GM12878 (cell line): ENCODE results near the gene CCDC74B. TPM values are rescaled to one million over a fixed set of nuclear protein-coding genes. Genes with fewer than 3 reads are reported as not detected.

Experiments
- ATAC-seq: fragments of 200-7000 bp; cut with Tn5 transposase; 3 replicates; pipeline ENCODE4 v1.9.1; 2020; ENCODE audit warnings: mild to moderate bottlenecking, moderate library complexity
- BruUV-seq: library from RNA; stranded (reverse); fragments of 400-500 nt; replicated peaks from 2 replicates; lab custom pipeline; 2021; lab: Mats Ljungman, UMichigan
- CTCF ChIA-PET: fragments of 300-600 bp; sonication (Branson Sonifier 250); formaldehyde crosslinking; extraction: SDS; loops from one replicate; lab custom pipeline; 2021; ENCODE audit warnings: inconsistent platforms; lab: Yijun Ruan, JAX
- POLR2A ChIA-PET: fragments of 350-600 bp; formaldehyde crosslinking; extraction: SDS; loops from one replicate; lab custom pipeline; 2021; ENCODE audit warnings: inconsistent platforms; lab: Charles Lee
- RAD21 ChIA-PET: fragments of 300-600 bp; sonication (Branson Sonifier 250); formaldehyde crosslinking; loops from one replicate; lab custom pipeline; 2023; ENCODE audit warnings: antibody characterized with exemption; ENCODE audit not compliant: unreplicated experiment; lab: Charles Lee
- SMC1A ChIA-PET: fragments of 300-600 bp; sonication (Branson Sonifier 250); formaldehyde crosslinking; loops from one replicate; lab custom pipeline; 2023; ENCODE audit not compliant: unreplicated experiment, uncharacterized antibody; lab: Charles Lee
- DNase-seq: peaks from one replicate; pipeline ENCODE4 v3.0.0-alpha.2; 2011; ENCODE audit warnings: low read depth, low spot score
- FAIRE-seq: peaks from 3 replicates; lab custom pipeline; 2011; peaks lifted over from hg19 to GRCh38; lab: Jason Lieb, UNC
- H2AFZ ChIP-seq: 2 replicates; pipeline ENCODE4 v1.6.0; 2011; ENCODE audit warnings: low read depth, low read length, control low read depth; ENCODE audit not compliant: control insufficient read depth
- H3K27ac ChIP-seq: 2 replicates; pipeline ENCODE4 v1.5.1; 2011; ENCODE audit warnings: control low read depth; ENCODE audit not compliant: control insufficient read depth, insufficient read depth
- H3K27me3 ChIP-seq, 2 experiments: replicated peaks in 1 of 2; 2 replicates each; pipeline versions ENCODE4 v1.6.0 to v1.6.1; 2011; ENCODE audit warnings: low read length in 1 of 2; ENCODE audit not compliant: control insufficient read depth in 2 of 2, insufficient read depth in 2 of 2
- H3K36me3 ChIP-seq, 2 experiments: 2 replicates each; pipeline ENCODE4 v1.5.1; 2011; ENCODE audit warnings: low read length in 1 of 2; ENCODE audit not compliant: control insufficient read depth in 2 of 2, insufficient read depth in 2 of 2
- H3K4me1 ChIP-seq: 2 replicates; pipeline ENCODE4 v1.6.1; 2011; ENCODE audit warnings: mild to moderate bottlenecking, low read length, moderate library complexity, mixed read lengths; ENCODE audit not compliant: control insufficient read depth, insufficient read depth
- H3K4me2 ChIP-seq: 2 replicates; pipeline ENCODE4 v1.6.0; 2011; ENCODE audit warnings: control low read depth; ENCODE audit not compliant: control insufficient read depth, insufficient read depth
- H3K4me3 ChIP-seq: fragments of 200-600 bp; sonication (generic); 2 replicates; pipeline ENCODE4 v1.5.1; 2016
- H3K79me2 ChIP-seq: 2 replicates; pipeline ENCODE4 v1.6.0; 2011; ENCODE audit warnings: low read length; ENCODE audit not compliant: control insufficient read depth, insufficient read depth
- H3K9ac ChIP-seq: 2 replicates; pipeline ENCODE4 v1.8.0; 2011; ENCODE audit warnings: low read length, control low read depth, mixed read lengths; ENCODE audit not compliant: control insufficient read depth, insufficient read depth
- H3K9me3 ChIP-seq: replicated peaks from 3 replicates; pipeline ENCODE4 v1.5.1; 2011; ENCODE audit warnings: mild to moderate bottlenecking, low read length; ENCODE audit not compliant: control insufficient read depth, insufficient read depth
- H4K20me1 ChIP-seq: 2 replicates; pipeline ENCODE4 v1.6.0; 2011; ENCODE audit not compliant: control insufficient read depth, insufficient read depth
- CBX5 ChIP-seq: sonication (generic); IDR thresholded peaks from 2 replicates; pipeline ENCODE4 v1.6.1; 2016; ENCODE audit warnings: low read depth, moderate library complexity, mild to moderate bottlenecking, inconsistent platforms
- CEBPB ChIP-seq, 2 experiments: fragments of 150-350 bp in 1 of 2; IDR thresholded peaks; 2 replicates each; pipeline ENCODE4 v1.6.1; 2012 to 2014; ENCODE audit warnings: low read depth in 2 of 2, low read length in 2 of 2, borderline replicate concordance in 1 of 2, inconsistent platforms in 1 of 2
- HDAC2 ChIP-seq: fragments of 200-600 bp; sonication (generic); IDR thresholded peaks from 2 replicates; pipeline ENCODE4 v1.6.1; 2017
- MEF2B ChIP-seq: fragments of 450-650 bp; IDR thresholded peaks from 2 replicates; pipeline ENCODE4 v1.6.1; 2018; ENCODE audit warnings: mild to moderate bottlenecking, moderate library complexity; ENCODE audit not compliant: partially characterized antibody, poor library complexity, severe bottlenecking
- NFIC ChIP-seq: IDR thresholded peaks from 2 replicates; pipeline ENCODE4 v1.6.1; 2012; ENCODE audit warnings: low read depth, mild to moderate bottlenecking, inconsistent platforms, low read length, moderate library complexity
- RB1 ChIP-seq: fragments of 450-650 bp; formaldehyde crosslinking; IDR thresholded peaks from 2 replicates; pipeline ENCODE4 v1.6.1; 2017; ENCODE audit warnings: mild to moderate bottlenecking, borderline replicate concordance
- SPI1 ChIP-seq: IDR thresholded peaks from 2 replicates; pipeline ENCODE4 v1.6.1; 2011; ENCODE audit warnings: low read depth, mild to moderate bottlenecking, low read length, moderate library complexity, borderline replicate concordance; ENCODE audit not compliant: insufficient read depth
- WGBS: methylation state at CpG from one replicate; pipeline ENCODE4 v1.1.6; 2016; ENCODE audit warnings: low lambda C conversion rate; ENCODE audit not compliant: insufficient replicate concordance, insufficient coverage; ENCODE audit errors: missing lambda C conversion rate; 5-methylcytosine and 5-hydroxymethylcytosine counted together
- in situ Hi-C: fragments of 300-500 bp; cut with MboI; formaldehyde crosslinking; loops from 9 replicates; pipeline ENCODE4 v1.14.3; 2018; ENCODE audit warnings: mixed read lengths
- intact Hi-C: fragments of 100-400 bp; cut with micrococcal nuclease; formaldehyde crosslinking; loops from one replicate; pipeline ENCODE4 v1.14.2; 2022; ENCODE audit not compliant: unreplicated experiment
- polyA plus RNA-seq, 11 experiments: library from polyadenylated mRNA; depleted of rRNA in 4 of 11; unstranded in 6 of 11; stranded (reverse) in 5 of 11; fragments of >200 nt; fragmentation: Nextera tagmentation in 4 of 11; fragmentation: Illumina TruSeq in 1 of 11; extraction: Ambion mirVana in 4 of 11; extraction: Trizol in 1 of 11; gene quantifications; 1 replicate in 1 of 11; 2 replicates in 10 of 11; pipeline versions ENCODE4 v1.2.1 to v1.2.3, GENCODE V29; 2011 to 2016; ENCODE audit warnings: inconsistent platforms in 2 of 11, missing spikeins in 2 of 11, low read depth in 1 of 11
- total RNA-seq, 4 experiments: library from RNA; depleted of rRNA in 3 of 4; stranded (reverse); fragments of >200 nt in 3 of 4; fragmentation: Illumina TruSeq in 1 of 4; extraction: Trizol in 1 of 4; gene quantifications; 2 replicates each; pipeline versions ENCODE4 v1.2.1 to v1.2.3, GENCODE V29; 2013 to 2021
- TF ChIP-seq, protein P1 (sequence below): IDR thresholded peaks from 2 replicates; pipeline ENCODE4 v1.6.1; 2012; ENCODE audit warnings: low read depth, low read length, improper control_type of control experiment
- TF ChIP-seq, protein P2 (sequence below), 3 experiments: IDR thresholded peaks in 2 of 3; conservative IDR thresholded peaks in 1 of 3; 2 replicates each; pipeline ENCODE4 v1.5.1; 2011; ENCODE audit warnings: low read depth in 3 of 3, low read length in 3 of 3, mild to moderate bottlenecking in 3 of 3, control low read depth in 2 of 3, moderate library complexity in 2 of 3, inconsistent platforms in 1 of 3, mixed read lengths in 1 of 3; ENCODE audit not compliant: control insufficient read depth in 2 of 3, insufficient read depth in 1 of 3; ENCODE audit errors: extremely low read depth in 1 of 3

CCDC74B gene
- total and polyA plus RNA-seq, 10 of the 15 experiments (the other 5 are each of a cell fraction or from before 2014, with no cell fraction given) = 0.52 to 21.2 (median 9.7) TPM

DNA sequence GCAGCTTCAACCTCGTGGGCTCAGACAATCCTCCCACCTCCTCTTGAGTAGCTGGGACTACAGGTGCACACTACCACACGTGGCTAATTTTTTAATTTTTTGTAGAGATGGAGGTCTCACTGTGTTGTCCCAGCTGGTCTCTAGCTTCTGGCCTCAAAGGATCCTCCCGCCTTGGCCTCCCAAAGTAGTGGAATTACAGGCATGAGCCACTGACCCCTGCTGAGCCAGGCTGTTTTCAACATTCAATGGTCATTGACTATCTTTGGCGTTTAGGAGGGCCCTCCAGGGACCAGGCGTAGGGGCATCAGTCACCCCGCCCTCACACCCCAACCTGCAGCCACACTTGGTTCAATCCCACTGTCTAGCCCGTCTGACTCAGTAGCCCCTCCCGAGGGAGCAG is 42.4 kb upstream of the CCDC74B start:
- no peak for DNase-seq

More for the DNA sequence above, 42.4 kb upstream of the CCDC74B start:
- RAD21 ChIA-PET = no interaction called here
- Histone ChIP-seq H3K79me2 (peaks cover 18% of the 10 kb centered on the region), H3K36me3 (no peaks in the 10 kb centered on the region), H3K4me2 (no peak overlapping the region), H3K9me3 (no peaks in the 10 kb centered on the region), H4K20me1 (no peaks in the 10 kb centered on the region), H3K27ac (no peak overlapping the region), H3K4me1 (no peaks in the 10 kb centered on the region; the same call in 1 of the 2 replicates), H3K27me3 (no peaks in the 10 kb centered on the region), H3K9ac (no peak overlapping the region), H2AFZ (no peak overlapping the region), H3K4me3 (no peak overlapping the region)
- SMC1A ChIA-PET = no interaction called here
- in situ Hi-C loops = loop anchor here (5.0 kb wide), 1 partner anchor 1300 kb away; no protein-coding TSS in a partner anchor
- WGBS = 45% methylated on average over 6 of the region's 8 CpGs
- FAIRE-seq = peak; percentile 23
- POLR2A ChIA-PET = no interaction called here
- BruUV-seq = no TSS peak
- ATAC-seq = no peak
- TF ChIP-seq NFIC = no peak
- no peak for TF ChIP-seq MEF2B
- no peak for TF ChIP-seq SPI1
- TF ChIP-seq, protein P1, sequence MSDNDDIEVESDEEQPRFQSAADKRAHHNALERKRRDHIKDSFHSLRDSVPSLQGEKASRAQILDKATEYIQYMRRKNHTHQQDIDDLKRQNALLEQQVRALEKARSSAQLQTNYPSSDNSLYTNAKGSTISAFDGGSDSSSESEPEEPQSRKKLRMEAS = no peak
- TF ChIP-seq RB1 = no peak
- TF ChIP-seq, protein P2, sequence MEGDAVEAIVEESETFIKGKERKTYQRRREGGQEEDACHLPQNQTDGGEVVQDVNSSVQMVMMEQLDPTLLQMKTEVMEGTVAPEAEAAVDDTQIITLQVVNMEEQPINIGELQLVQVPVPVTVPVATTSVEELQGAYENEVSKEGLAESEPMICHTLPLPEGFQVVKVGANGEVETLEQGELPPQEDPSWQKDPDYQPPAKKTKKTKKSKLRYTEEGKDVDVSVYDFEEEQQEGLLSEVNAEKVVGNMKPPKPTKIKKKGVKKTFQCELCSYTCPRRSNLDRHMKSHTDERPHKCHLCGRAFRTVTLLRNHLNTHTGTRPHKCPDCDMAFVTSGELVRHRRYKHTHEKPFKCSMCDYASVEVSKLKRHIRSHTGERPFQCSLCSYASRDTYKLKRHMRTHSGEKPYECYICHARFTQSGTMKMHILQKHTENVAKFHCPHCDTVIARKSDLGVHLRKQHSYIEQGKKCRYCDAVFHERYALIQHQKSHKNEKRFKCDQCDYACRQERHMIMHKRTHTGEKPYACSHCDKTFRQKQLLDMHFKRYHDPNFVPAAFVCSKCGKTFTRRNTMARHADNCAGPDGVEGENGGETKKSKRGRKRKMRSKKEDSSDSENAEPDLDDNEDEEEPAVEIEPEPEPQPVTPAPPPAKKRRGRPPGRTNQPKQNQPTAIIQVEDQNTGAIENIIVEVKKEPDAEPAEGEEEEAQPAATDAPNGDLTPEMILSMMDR (IDR thresholded peaks at IDR 0.05 in 2 of 3, conservative IDR thresholded peaks at IDR 0.05 in 1 of 3; ENCODE audit: control insufficient read depth in 2 of 3, extremely low read depth in 1 of 3, insufficient read depth in 1 of 3, low read depth in 3 of 3, low read length in 3 of 3) = no peak
- TF ChIP-seq HDAC2 = no peak
- TF ChIP-seq CBX5 = no peak
- no peak for TF ChIP-seq CEBPB (IDR thresholded peaks at IDR 0.05; ENCODE audit: borderline replicate concordance in 1 of 2, low read depth in 2 of 2, low read length in 2 of 2)
- CTCF ChIA-PET = no interaction called here
- intact Hi-C loops = no loop called here
